Mucosa of rectum (tissue), 2 donors: ENCODE measurements around the gene PLXNA4.

Experiments
- H3K27ac ChIP-seq, 2 donors: one replicate each; pipeline ENCODE4 v1.7.0; 2013; ENCODE audit warnings: inconsistent platforms in 2 of 2, low read depth in 2 of 2, low read length in 2 of 2
- H3K27me3 ChIP-seq, 2 donors: one replicate each; pipeline ENCODE4 v1.7.0; 2013; ENCODE audit warnings: low read length in 2 of 2; ENCODE audit not compliant: control insufficient read depth in 2 of 2, insufficient read depth in 2 of 2
- H3K36me3 ChIP-seq, 2 donors: one replicate each; pipeline ENCODE4 v1.7.0; 2013; ENCODE audit warnings: low read length in 2 of 2; ENCODE audit not compliant: control insufficient read depth in 2 of 2, insufficient read depth in 2 of 2
- H3K4me1 ChIP-seq, 2 donors: one replicate each; pipeline ENCODE4 v1.7.0; 2013; ENCODE audit warnings: low read length in 2 of 2, mild to moderate bottlenecking in 1 of 2; ENCODE audit not compliant: control insufficient read depth in 2 of 2, insufficient read depth in 2 of 2
- H3K4me3 ChIP-seq, 2 donors: one replicate each; pipeline ENCODE4 v1.7.0; 2013; ENCODE audit warnings: low read length in 2 of 2
- H3K9ac ChIP-seq, 2 donors: one replicate each; pipeline ENCODE4 v1.7.0; 2013; ENCODE audit warnings: low read length in 2 of 2, low read depth in 1 of 2, mild to moderate bottlenecking in 1 of 2
- H3K9me3 ChIP-seq, 2 donors: one replicate each; pipeline ENCODE4 v1.7.0; 2013; ENCODE audit warnings: low read length in 2 of 2; ENCODE audit not compliant: control insufficient read depth in 2 of 2
- donor health status: healthy.
- donor health status: Normal muscosa, but diverticular disease.

PLXNA4 gene

GRCh38 chr7:132187869-132188789, 388.1 kb downstream of the PLXNA4 start:
- Histone ChIP-seq H3K9ac (no peak overlapping the region), H3K9me3 (peaks cover 4 to 8% of the 10 kb centered on the region in 2 donors), H3K27ac (no peak overlapping the region)

GRCh38 chr7:132187391-132187790, 388.9 kb downstream of the PLXNA4 start:
- Histone ChIP-seq H3K4me3 (no peak overlapping the region), H3K9me3 (peaks cover 4 to 8% of the 10 kb centered on the region in 2 donors), H3K27ac (no peak overlapping the region), H3K9ac (no peak overlapping the region), H3K4me1 (no peaks in the 10 kb centered on the region), H3K27me3 (no peaks in the 10 kb centered on the region), H3K36me3 (no peaks in the 10 kb centered on the region)

More at GRCh38 chr7:132187869-132188789, 388.1 kb downstream of the PLXNA4 start:
- Histone ChIP-seq H3K4me1 (no peaks in the 10 kb centered on the region), H3K27me3 (no peaks in the 10 kb centered on the region), H3K36me3 (no peaks in the 10 kb centered on the region), H3K4me3 (no peak overlapping the region)

- Histone ChIP-seq H3K9me3 (peaks cover 4 to 8% of the 10 kb centered on the region in 2 donors), H3K27me3 (no peaks in the 10 kb centered on the region), H3K4me3 (no peak overlapping the region), H3K9ac (no peak overlapping the region), H3K27ac (no peak overlapping the region), H3K4me1 (no peaks in the 10 kb centered on the region), H3K36me3 (no peaks in the 10 kb centered on the region)
Measured at GRCh38 chr7:132185150-132185549, 391.1 kb downstream of the PLXNA4 start.

- no peaks in the 10 kb centered on the region for H3K36me3 ChIP-seq
- H3K9me3 ChIP-seq: peaks cover 4 to 8% of the 10 kb centered on the region in 2 donors
- H3K4me1 ChIP-seq: no peaks in the 10 kb centered on the region
- no peak overlapping the region for H3K9ac ChIP-seq
- H3K4me3 ChIP-seq: no peak overlapping the region
- H3K27ac ChIP-seq: no peak overlapping the region
- no peaks in the 10 kb centered on the region for H3K27me3 ChIP-seq
Measured at GRCh38 chr7:132183781-132184380, 392.4 kb downstream of the PLXNA4 start.

- Histone ChIP-seq H3K27ac (no peak overlapping the region), H3K4me1 (peaks cover 2 to 4% of the 10 kb centered on the region in 2 donors), H3K4me3 (no peak overlapping the region), H3K9ac (no peak overlapping the region), H3K36me3 (no peaks in the 10 kb centered on the region), H3K9me3 (peaks cover 4 to 8% of the 10 kb centered on the region in 2 donors), H3K27me3 (no peaks in the 10 kb centered on the region)
Measured at GRCh38 chr7:132182992-132183391, 393.3 kb downstream of the PLXNA4 start.

- no peaks in the 10 kb centered on the region for H3K27me3 ChIP-seq
- no peak overlapping the region for H3K27ac ChIP-seq
- no peak overlapping the region for H3K9ac ChIP-seq
- peaks cover under 1 to 3% of the 10 kb centered on the region in 2 donors for H3K9me3 ChIP-seq
- H3K36me3 ChIP-seq: no peaks in the 10 kb centered on the region
- H3K4me1 ChIP-seq: peaks cover 4 to 6% of the 10 kb centered on the region in 2 donors
- no peak overlapping the region for H3K4me3 ChIP-seq
Measured at GRCh38 chr7:132181946-132182685, 394.2 kb downstream of the PLXNA4 start.

GRCh38 chr7:132181371-132181770, 394.9 kb downstream of the PLXNA4 start:
- Histone ChIP-seq H3K27me3 (no peaks in the 10 kb centered on the region), H3K9ac (no peak overlapping the region), H3K36me3 (no peaks in the 10 kb centered on the region), H3K9me3 (no peaks in the 10 kb centered on the region), H3K4me3 (no peak overlapping the region), H3K27ac (no peak overlapping the region), H3K4me1 (peaks cover 4 to 6% of the 10 kb centered on the region in 2 donors)

- Histone ChIP-seq H3K27ac (no peak overlapping the region), H3K9ac (no peak overlapping the region), H3K4me3 (no peak overlapping the region), H3K27me3 (no peaks in the 10 kb centered on the region), H3K9me3 (no peaks in the 10 kb centered on the region), H3K36me3 (no peaks in the 10 kb centered on the region), H3K4me1 (peaks cover 4 to 6% of the 10 kb centered on the region in 2 donors)
Measured at GRCh38 chr7:132180481-132180880, 395.8 kb downstream of the PLXNA4 start.

GRCh38 chr7:132179681-132180080, 396.6 kb downstream of the PLXNA4 start:
- Histone ChIP-seq H3K4me3 (no peak overlapping the region), H3K36me3 (no peaks in the 10 kb centered on the region)

GRCh38 chr7:132179080-132179430, 397.2 kb downstream of the PLXNA4 start:
- Histone ChIP-seq H3K4me1 (peaks cover 4 to 6% of the 10 kb centered on the region in 2 donors), H3K9me3 (no peaks in the 10 kb centered on the region), H3K27me3 (no peaks in the 10 kb centered on the region), H3K9ac (no peak overlapping the region), H3K27ac (no peak overlapping the region), H3K36me3 (no peaks in the 10 kb centered on the region), H3K4me3 (no peak overlapping the region)

More at GRCh38 chr7:132179681-132180080, 396.6 kb downstream of the PLXNA4 start:
- Histone ChIP-seq H3K4me1 (peaks cover 4 to 6% of the 10 kb centered on the region in 2 donors), H3K27ac (no peak overlapping the region), H3K9ac (no peak overlapping the region), H3K9me3 (no peaks in the 10 kb centered on the region), H3K27me3 (no peaks in the 10 kb centered on the region)
